Kidney epithelial cell (primary cell): ENCODE measurements around the gene DPYSL4. TPM values are rescaled to one million over a fixed set of nuclear protein-coding genes. Genes with fewer than 3 reads are reported as not detected.

Experiments
- DNase-seq: peaks from one replicate; pipeline ENCODE4 v3.0.0-alpha.2; 2010; ENCODE audit warnings: low read depth
- H3K27me3 ChIP-seq: 2 replicates; pipeline ENCODE4 v1.6.0; 2011; ENCODE audit warnings: low read length; ENCODE audit not compliant: control insufficient read depth, insufficient read depth
- H3K36me3 ChIP-seq: 2 replicates; pipeline ENCODE4 v1.5.1; 2011; ENCODE audit warnings: low read length; ENCODE audit not compliant: control insufficient read depth, insufficient read depth
- H3K4me3 ChIP-seq: 2 replicates; pipeline ENCODE4 v1.5.1; 2011; ENCODE audit warnings: low read depth, mild to moderate bottlenecking, control low read depth, low read length
- total RNA-seq: library from RNA; depleted of rRNA; stranded (reverse); fragments of >200 nt; gene quantifications from 2 replicates; pipeline ENCODE4 v1.2.3, GENCODE V29; 2015
- TF ChIP-seq, protein P1 (sequence below): IDR thresholded peaks from 2 replicates; pipeline ENCODE4 v1.5.1; 2011; ENCODE audit warnings: mild to moderate bottlenecking, moderate library complexity, low read length, control low read depth, inconsistent platforms; ENCODE audit not compliant: insufficient read depth, poor library complexity, severe bottlenecking

DPYSL4 gene
- total RNA-seq, 1 donor from 2014 or later: 15.3 TPM

DNA sequence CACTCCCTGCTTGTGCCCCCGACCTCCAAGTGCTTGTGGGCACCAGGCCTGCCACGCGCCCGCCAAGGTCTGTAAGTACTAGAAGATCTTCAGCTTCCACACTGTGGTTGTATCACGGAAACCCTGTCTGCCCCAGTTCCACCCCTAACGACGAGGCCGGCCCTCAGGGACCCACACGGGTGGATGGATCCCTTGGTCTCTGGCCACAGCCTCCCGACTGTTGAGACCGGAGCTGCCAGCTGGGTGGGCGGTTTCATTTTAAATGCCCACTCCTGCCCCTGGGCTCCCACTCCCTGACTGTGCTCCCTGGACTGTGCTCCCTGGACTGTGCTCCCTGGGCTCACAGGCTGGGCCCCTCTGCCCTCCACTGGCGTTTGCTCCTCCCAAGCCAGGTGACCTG is 50.1 kb downstream of the DPYSL4 start:
- no peak overlapping the region for H3K4me3 ChIP-seq
- H3K36me3 ChIP-seq: no peaks in the 10 kb centered on the region
- H3K27me3 ChIP-seq: no peaks in the 10 kb centered on the region
- DNase-seq: no peak
- TF ChIP-seq, protein P1, sequence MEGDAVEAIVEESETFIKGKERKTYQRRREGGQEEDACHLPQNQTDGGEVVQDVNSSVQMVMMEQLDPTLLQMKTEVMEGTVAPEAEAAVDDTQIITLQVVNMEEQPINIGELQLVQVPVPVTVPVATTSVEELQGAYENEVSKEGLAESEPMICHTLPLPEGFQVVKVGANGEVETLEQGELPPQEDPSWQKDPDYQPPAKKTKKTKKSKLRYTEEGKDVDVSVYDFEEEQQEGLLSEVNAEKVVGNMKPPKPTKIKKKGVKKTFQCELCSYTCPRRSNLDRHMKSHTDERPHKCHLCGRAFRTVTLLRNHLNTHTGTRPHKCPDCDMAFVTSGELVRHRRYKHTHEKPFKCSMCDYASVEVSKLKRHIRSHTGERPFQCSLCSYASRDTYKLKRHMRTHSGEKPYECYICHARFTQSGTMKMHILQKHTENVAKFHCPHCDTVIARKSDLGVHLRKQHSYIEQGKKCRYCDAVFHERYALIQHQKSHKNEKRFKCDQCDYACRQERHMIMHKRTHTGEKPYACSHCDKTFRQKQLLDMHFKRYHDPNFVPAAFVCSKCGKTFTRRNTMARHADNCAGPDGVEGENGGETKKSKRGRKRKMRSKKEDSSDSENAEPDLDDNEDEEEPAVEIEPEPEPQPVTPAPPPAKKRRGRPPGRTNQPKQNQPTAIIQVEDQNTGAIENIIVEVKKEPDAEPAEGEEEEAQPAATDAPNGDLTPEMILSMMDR: no peak

DNA sequence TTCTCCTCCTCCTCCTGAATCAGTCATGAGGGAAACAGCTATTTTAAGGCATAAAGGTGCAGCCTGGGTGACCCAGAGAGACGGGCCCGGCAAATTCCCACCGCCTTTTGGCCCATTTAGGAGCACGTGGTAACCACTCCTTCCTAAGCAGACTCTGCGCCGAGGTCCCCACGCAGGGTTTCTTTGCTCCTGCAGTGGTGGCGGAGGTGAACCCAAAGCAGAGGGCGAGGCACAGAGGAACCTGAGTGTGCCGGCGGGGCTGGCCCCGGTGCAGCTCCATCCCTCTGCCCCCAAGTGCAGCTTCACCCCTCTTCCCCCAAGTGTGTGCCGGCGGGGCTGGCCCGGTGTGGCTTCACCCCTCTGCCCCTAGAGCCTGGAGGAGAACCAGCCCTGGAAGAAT is 50.6 kb downstream of the DPYSL4 start:
- DNase-seq: no peak
- TF ChIP-seq, protein P1: no peak
- no peaks in the 10 kb centered on the region for H3K27me3 ChIP-seq
- H3K4me3 ChIP-seq: no peak overlapping the region
- no peaks in the 10 kb centered on the region for H3K36me3 ChIP-seq

- Histone ChIP-seq H3K27me3 (no peaks in the 10 kb centered on the region), H3K4me3 (no peak overlapping the region), H3K36me3 (no peaks in the 10 kb centered on the region)
- TF ChIP-seq, protein P1: no peak
- DNase-seq: no peak
Observed at GRCh38 chr10:132237871-132238270, 51.1 kb downstream of the DPYSL4 start.

DNA sequence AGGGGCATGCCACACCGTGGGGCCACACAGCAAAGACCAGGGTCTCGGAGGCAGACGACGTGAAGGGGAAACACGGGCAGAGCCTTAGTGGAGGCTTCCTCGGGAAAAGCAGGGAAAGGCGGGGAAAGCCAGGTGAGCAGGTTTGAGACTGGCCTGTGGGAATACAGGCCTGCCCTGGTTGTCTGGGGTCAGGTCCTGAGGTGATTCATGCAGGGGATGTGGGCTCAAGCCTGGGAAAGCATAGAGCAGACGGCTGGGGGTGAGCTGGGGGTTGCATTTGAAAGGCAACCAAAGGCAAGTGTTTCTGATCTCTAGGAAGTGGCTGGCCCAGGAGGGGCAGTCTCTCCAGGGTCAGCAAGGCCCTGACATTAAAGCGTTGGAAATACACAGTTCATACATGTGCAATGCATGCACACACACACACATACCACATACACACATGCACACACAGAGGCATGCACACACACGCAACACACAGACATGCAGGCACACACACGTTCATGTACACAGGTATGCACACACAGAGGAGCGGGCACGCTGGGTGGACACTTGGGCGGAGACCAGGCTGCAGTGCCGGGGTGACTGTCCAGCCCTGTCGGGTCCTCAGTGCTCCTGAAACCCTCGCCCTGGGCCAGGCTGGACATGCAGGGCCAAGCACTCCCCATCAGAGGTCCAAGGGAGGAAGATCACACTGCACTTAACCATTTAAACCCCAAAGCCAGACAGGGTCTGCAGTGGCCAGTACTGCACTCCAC is 51.8 kb downstream of the DPYSL4 start:
- DNase-seq: no peak
- Histone ChIP-seq H3K36me3 (no peaks in the 10 kb centered on the region), H3K27me3 (no peaks in the 10 kb centered on the region), H3K4me3 (no peak overlapping the region)
- TF ChIP-seq, protein P1: no peak

GRCh38 chr10:132239126-132240031 is 52.6 kb downstream of the DPYSL4 start:
- Histone ChIP-seq H3K27me3 (no peaks in the 10 kb centered on the region), H3K4me3 (no peak overlapping the region), H3K36me3 (no peaks in the 10 kb centered on the region)
- TF ChIP-seq, protein P1: no peak
- DNase-seq: no peak
